Astrocyte (in vitro differentiated cells and primary cell): ENCODE data around the gene AIF1. TPM values are rescaled to one million over a fixed set of nuclear protein-coding genes. Genes with fewer than 3 reads are reported as not detected.

Experiments used
- DNase-seq: peaks from one replicate; pipeline ENCODE4 v3.0.0-alpha.2; 2010; ENCODE audit warnings: low read depth
- FAIRE-seq: peaks from 2 replicates; lab custom pipeline; 2011; peaks lifted over from hg19 to GRCh38; lab: Jason Lieb, UNC
- H2AFZ ChIP-seq: 2 replicates; pipeline ENCODE4 v1.6.0; 2012; ENCODE audit warnings: low read depth, low read length, inconsistent platforms
- H3K27ac ChIP-seq: 2 replicates; pipeline ENCODE4 v1.5.1; 2011; ENCODE audit warnings: low read depth, low read length, inconsistent platforms
- H3K27me3 ChIP-seq: 2 replicates; pipeline ENCODE4 v1.6.0; 2011; ENCODE audit warnings: low read length, inconsistent platforms; ENCODE audit not compliant: insufficient read depth
- H3K36me3 ChIP-seq: 2 replicates; pipeline ENCODE4 v1.5.1; 2011; ENCODE audit warnings: low read length, inconsistent platforms; ENCODE audit not compliant: insufficient read depth
- H3K4me1 ChIP-seq: 2 replicates; pipeline ENCODE4 v1.5.1; 2011; ENCODE audit warnings: low read length, inconsistent platforms; ENCODE audit not compliant: insufficient read depth
- H3K4me2 ChIP-seq: 2 replicates; pipeline ENCODE4 v1.6.0; 2012; ENCODE audit warnings: low read length, inconsistent platforms
- H3K4me3 ChIP-seq: 2 replicates; pipeline ENCODE4 v1.5.1; 2011; ENCODE audit warnings: low read depth, mild to moderate bottlenecking, low read length, inconsistent platforms; ENCODE audit not compliant: insufficient read depth
- H3K79me2 ChIP-seq: 2 replicates; pipeline ENCODE4 v1.6.0; 2012; ENCODE audit warnings: mild to moderate bottlenecking, low read length, inconsistent platforms; ENCODE audit not compliant: insufficient read depth
- H3K9ac ChIP-seq: 2 replicates; pipeline ENCODE4 v1.6.0; 2012; ENCODE audit warnings: mild to moderate bottlenecking, low read length, inconsistent platforms
- H3K9me3 ChIP-seq: 2 replicates; pipeline ENCODE4 v1.5.1; 2012; ENCODE audit warnings: low read depth, mild to moderate bottlenecking, low read length, inconsistent platforms; ENCODE audit not compliant: insufficient read depth
- H4K20me1 ChIP-seq: 2 replicates; pipeline ENCODE4 v1.6.0; 2012; ENCODE audit warnings: low read length, inconsistent platforms; ENCODE audit not compliant: insufficient read depth
- H3K27ac Mint-ChIP-seq: one replicate; pipeline ENCODE4 v1.8.0; 2021; ENCODE audit warnings: mild to moderate bottlenecking, mixed read lengths; ENCODE audit not compliant: unreplicated experiment
- H3K27me3 Mint-ChIP-seq: one replicate; pipeline ENCODE4 v1.8.0; 2021; ENCODE audit warnings: low read depth, mixed read lengths; ENCODE audit not compliant: unreplicated experiment
- H3K36me3 Mint-ChIP-seq: one replicate; pipeline ENCODE4 v1.8.0; 2021; ENCODE audit warnings: low read depth, mixed read lengths; ENCODE audit not compliant: unreplicated experiment
- H3K4me1 Mint-ChIP-seq: one replicate; pipeline ENCODE4 v1.8.0; 2021; ENCODE audit warnings: low read depth, mixed read lengths; ENCODE audit not compliant: unreplicated experiment
- H3K4me3 Mint-ChIP-seq: one replicate; pipeline ENCODE4 v1.8.0; 2021; ENCODE audit warnings: mild to moderate bottlenecking, moderate library complexity, mixed read lengths; ENCODE audit not compliant: unreplicated experiment
- H3K9me3 Mint-ChIP-seq: one replicate; pipeline ENCODE4 v1.8.0; 2021; ENCODE audit warnings: mild to moderate bottlenecking, mixed read lengths; ENCODE audit not compliant: unreplicated experiment
- EZH2 ChIP-seq: IDR thresholded peaks from 2 replicates; pipeline ENCODE4 v1.6.1; 2012; ENCODE audit warnings: mild to moderate bottlenecking, low read length, inconsistent platforms; ENCODE audit not compliant: insufficient read depth
- total RNA-seq: library from RNA; stranded (reverse); gene quantifications from 2 replicates; pipeline ENCODE4 v1.2.1, GENCODE V29; 2021
- TF ChIP-seq, protein P1 (sequence below): IDR thresholded peaks from 2 replicates; pipeline ENCODE4 v1.5.1; 2011; ENCODE audit warnings: low read depth, mild to moderate bottlenecking, inconsistent platforms, low read length, moderate library complexity; ENCODE audit not compliant: insufficient read depth

Gene AIF1
- total RNA-seq, 1 donor from 2014 or later, result not detected

DNA sequence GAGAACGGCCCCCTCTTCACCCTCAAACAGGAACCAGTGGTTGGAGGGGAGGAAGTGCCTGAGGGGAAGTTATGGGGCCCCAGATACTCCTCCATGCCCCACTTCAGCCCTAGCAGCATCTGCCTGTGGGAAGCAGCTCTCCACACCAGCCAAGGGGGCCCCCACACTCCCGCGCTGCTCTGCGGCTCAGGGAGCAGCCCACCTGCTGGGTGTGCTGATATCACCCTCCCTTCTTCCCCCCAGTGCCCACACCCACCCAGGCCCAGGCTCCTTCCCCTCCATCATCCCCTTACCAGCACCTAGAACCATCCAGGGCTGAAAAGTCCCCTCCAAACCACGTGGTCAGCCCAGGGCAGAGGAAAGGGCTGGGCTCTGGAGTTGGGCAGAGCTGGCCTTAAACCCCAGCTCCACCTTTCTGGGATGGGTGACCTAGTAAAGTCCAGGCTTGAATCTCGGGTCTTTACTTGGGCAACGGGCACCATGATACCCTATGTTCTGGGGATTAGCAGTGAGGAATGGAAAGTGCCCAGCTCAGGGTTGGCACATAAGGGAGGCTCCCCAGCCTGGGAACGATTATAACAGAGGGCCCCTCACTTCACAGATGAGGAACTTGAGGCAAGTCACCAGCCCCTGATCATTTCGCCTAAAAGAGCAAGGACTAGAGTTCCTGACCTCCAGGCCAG is 28.3 kb upstream of the AIF1 start:
- H3K9me3 ChIP-seq, result no peaks in the 10 kb centered on the region
- Mint-ChIP-seq H3K4me1 (peaks cover 3% of the 10 kb centered on the region), H3K4me3 (no peak overlapping the region), H3K27ac (no peak overlapping the region), H3K9me3 (no peaks in the 10 kb centered on the region), H3K36me3 (no peaks in the 10 kb centered on the region), H3K27me3 (peaks cover 8% of the 10 kb centered on the region)
- H2AFZ ChIP-seq, result no peak overlapping the region
- FAIRE-seq (no peak), DNase-seq (no peak)
- no peak overlapping the region for H3K9ac ChIP-seq
- no peaks in the 10 kb centered on the region for H3K4me1 ChIP-seq
- H3K4me3 ChIP-seq, result no peak overlapping the region
- no peaks in the 10 kb centered on the region for H4K20me1 ChIP-seq
- no peak overlapping the region for H3K27ac ChIP-seq
- no peaks in the 10 kb centered on the region for H3K36me3 ChIP-seq
- no peak for TF ChIP-seq EZH2
- TF ChIP-seq, protein P1, sequence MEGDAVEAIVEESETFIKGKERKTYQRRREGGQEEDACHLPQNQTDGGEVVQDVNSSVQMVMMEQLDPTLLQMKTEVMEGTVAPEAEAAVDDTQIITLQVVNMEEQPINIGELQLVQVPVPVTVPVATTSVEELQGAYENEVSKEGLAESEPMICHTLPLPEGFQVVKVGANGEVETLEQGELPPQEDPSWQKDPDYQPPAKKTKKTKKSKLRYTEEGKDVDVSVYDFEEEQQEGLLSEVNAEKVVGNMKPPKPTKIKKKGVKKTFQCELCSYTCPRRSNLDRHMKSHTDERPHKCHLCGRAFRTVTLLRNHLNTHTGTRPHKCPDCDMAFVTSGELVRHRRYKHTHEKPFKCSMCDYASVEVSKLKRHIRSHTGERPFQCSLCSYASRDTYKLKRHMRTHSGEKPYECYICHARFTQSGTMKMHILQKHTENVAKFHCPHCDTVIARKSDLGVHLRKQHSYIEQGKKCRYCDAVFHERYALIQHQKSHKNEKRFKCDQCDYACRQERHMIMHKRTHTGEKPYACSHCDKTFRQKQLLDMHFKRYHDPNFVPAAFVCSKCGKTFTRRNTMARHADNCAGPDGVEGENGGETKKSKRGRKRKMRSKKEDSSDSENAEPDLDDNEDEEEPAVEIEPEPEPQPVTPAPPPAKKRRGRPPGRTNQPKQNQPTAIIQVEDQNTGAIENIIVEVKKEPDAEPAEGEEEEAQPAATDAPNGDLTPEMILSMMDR, result no peak
- no peaks in the 10 kb centered on the region for H3K79me2 ChIP-seq
- no peaks in the 10 kb centered on the region for H3K27me3 ChIP-seq
- no peak overlapping the region for H3K4me2 ChIP-seq

DNA sequence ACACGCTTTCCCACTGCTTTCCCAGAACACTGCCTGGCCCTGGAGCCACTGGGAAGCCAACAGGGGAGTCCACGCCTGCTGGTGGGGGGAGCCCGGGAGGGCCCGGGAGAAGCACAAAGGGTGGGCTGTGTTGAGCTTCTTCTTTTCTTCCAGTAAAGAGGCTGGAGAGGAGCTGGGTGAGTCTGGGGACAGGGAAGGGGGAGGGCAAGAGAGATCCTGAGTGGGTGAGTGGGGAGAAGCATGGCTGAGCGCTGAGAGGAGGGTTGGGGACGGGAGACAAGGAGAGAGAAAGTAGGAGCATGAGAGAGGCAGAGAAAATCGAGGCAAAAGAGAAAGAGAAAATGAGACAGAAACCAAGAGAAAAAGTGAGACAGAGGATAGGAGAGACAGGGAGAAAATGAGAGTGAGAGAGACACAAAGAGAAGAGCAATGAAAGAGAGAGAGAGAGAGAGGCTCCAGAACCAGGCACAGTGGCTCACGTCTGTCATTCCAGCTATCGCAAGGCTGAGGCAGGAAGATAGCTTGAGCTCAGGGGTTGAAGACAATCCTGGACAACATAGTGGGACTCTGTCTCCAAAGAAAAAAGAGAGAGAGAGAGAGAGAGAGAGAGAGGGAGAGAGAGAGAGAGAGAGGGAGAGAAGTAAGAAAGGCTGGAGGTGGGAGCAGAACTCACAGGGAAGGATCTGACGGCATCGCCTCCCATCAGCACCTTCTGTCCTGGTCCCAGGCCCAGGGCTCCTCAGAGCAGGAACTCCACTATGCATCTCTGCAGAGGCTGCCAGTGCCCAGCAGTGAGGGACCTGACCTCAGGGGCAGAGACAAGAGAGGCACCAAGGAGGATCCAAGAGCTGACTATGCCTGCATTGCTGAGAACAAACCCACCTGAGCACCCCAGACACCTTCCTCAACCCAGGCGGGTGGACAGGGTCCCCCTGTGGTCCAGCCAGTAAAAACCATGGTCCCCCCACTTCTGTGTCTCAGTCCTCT is 26.9 kb upstream of the AIF1 start:
- Histone ChIP-seq H3K79me2 (no peaks in the 10 kb centered on the region), H3K36me3 (no peaks in the 10 kb centered on the region), H4K20me1 (no peaks in the 10 kb centered on the region), H3K9me3 (no peaks in the 10 kb centered on the region), H3K27me3 (no peaks in the 10 kb centered on the region), H3K9ac (no peak overlapping the region), H3K4me2 (no peak overlapping the region), H3K4me1 (no peaks in the 10 kb centered on the region), H3K4me3 (no peak overlapping the region), H2AFZ (no peak overlapping the region), H3K27ac (no peak overlapping the region)
- no peak for DNase-seq
- no peak overlapping the region for H3K27ac Mint-ChIP-seq
- no peaks in the 10 kb centered on the region for H3K9me3 Mint-ChIP-seq
- no peaks in the 10 kb centered on the region for H3K4me1 Mint-ChIP-seq
- TF ChIP-seq, protein P1, result no peak
- TF ChIP-seq EZH2, result no peak
- H3K27me3 Mint-ChIP-seq, result peaks cover 8% of the 10 kb centered on the region
- no peak overlapping the region for H3K4me3 Mint-ChIP-seq
- H3K36me3 Mint-ChIP-seq, result no peaks in the 10 kb centered on the region
- no peak for FAIRE-seq
